ENCODE measurements around the gene FARS2.
"Not testable (repeated sequence)": the region's sequence is repeated elsewhere in the genome, so short reads cannot be mapped to it uniquely, and the experiment has no call there.

Gene FARS2

GRCh38 chr6:5786321-5786968, 525.1 kb downstream of the FARS2 start:
- Histone ChIP-seq H3K27ac (peak overlapping the region; percentile 83), H3K27me3 (no peaks in the 10 kb centered on the region), H3K4me2 (peak overlapping the region; percentile 89), H3K36me3 (no peaks in the 10 kb centered on the region), H3K4me1 (peaks cover 73% of the 10 kb centered on the region), H4K20me1 (no peaks in the 10 kb centered on the region), H3K9ac (peak overlapping the region; percentile 36; the same call in 1 of the 2 replicates), H3K9me3 (no peaks in the 10 kb centered on the region), H3K4me3 (no peak overlapping the region)
- TF ChIP-seq Cebpa-rat (IDR thresholded peaks at IDR 0.05): no peak

- no peaks in the 10 kb centered on the region for H4K20me1 ChIP-seq
- H3K27ac ChIP-seq: peak overlapping the region; percentile 83
- H3K4me1 ChIP-seq: peaks cover 67% of the 10 kb centered on the region
- no peak overlapping the region for H3K4me3 ChIP-seq
- H3K27me3 ChIP-seq: no peaks in the 10 kb centered on the region
- no peaks in the 10 kb centered on the region for H3K9me3 ChIP-seq
- TF ChIP-seq Cebpa-rat (IDR thresholded peaks at IDR 0.05): no peak
- H3K36me3 ChIP-seq: no peaks in the 10 kb centered on the region
- peak overlapping the region; percentile 89 for H3K4me2 ChIP-seq
- H3K9ac ChIP-seq: peak overlapping the region; percentile 36; the same call in 1 of the 2 replicates
Observed at GRCh38 chr6:5786969-5787720, 525.8 kb downstream of the FARS2 start.

GRCh38 chr6:5789426-5789825, 528.1 kb downstream of the FARS2 start:
- H3K9ac ChIP-seq, H3K36me3 ChIP-seq, H4K20me1 ChIP-seq, H3K4me2 ChIP-seq, H3K4me3 ChIP-seq, H3K27me3 ChIP-seq, H3K27ac ChIP-seq, H3K9me3 ChIP-seq: not testable (repeated sequence)
- H3K4me1 ChIP-seq: peaks cover 64% of the 10 kb centered on the region

GRCh38 chr6:5796555-5796954, 535.2 kb downstream of the FARS2 start:
- H3K27ac ChIP-seq, H4K20me1 ChIP-seq, H3K4me3 ChIP-seq, H3K27me3 ChIP-seq, H3K36me3 ChIP-seq, H3K4me2 ChIP-seq, H3K9ac ChIP-seq: not testable (repeated sequence)
- peaks cover 38% of the 10 kb centered on the region for H3K9me3 ChIP-seq
- H3K4me1 ChIP-seq: peaks cover 20% of the 10 kb centered on the region

GRCh38 chr6:5806406-5806805, 545.1 kb downstream of the FARS2 start:
- H3K36me3 ChIP-seq, H3K27me3 ChIP-seq, H3K4me2 ChIP-seq, H3K9ac ChIP-seq, H4K20me1 ChIP-seq, H3K27ac ChIP-seq: not testable (repeated sequence)
- H3K4me3 ChIP-seq: 0 out of 2 replicates have a peak overlapping the region, but pooled peaks have one; percentile 3
- peaks cover 29% of the 10 kb centered on the region for H3K9me3 ChIP-seq
- peaks cover 25% of the 10 kb centered on the region for H3K4me1 ChIP-seq

GRCh38 chr6:5809450-5809849, 548.1 kb downstream of the FARS2 start:
- Histone ChIP-seq H3K4me2 (no peak overlapping the region), H3K4me3 (no peak overlapping the region), H3K4me1 (peaks cover 22% of the 10 kb centered on the region; the same call in 1 of the 2 replicates), H4K20me1 (no peaks in the 10 kb centered on the region), H3K36me3 (no peaks in the 10 kb centered on the region), H3K9ac (no peak overlapping the region), H3K9me3 (peaks cover 50% of the 10 kb centered on the region), H3K27me3 (no peaks in the 10 kb centered on the region), H3K27ac (no peak overlapping the region)
- no peak for TF ChIP-seq Cebpa-rat (IDR thresholded peaks at IDR 0.05)

- no peak for TF ChIP-seq Cebpa-rat (IDR thresholded peaks at IDR 0.05)
- Histone ChIP-seq H3K27ac (no peak overlapping the region), H4K20me1 (no peaks in the 10 kb centered on the region), H3K36me3 (no peaks in the 10 kb centered on the region), H3K27me3 (no peaks in the 10 kb centered on the region), H3K4me3 (no peak overlapping the region), H3K9me3 (peaks cover 30% of the 10 kb centered on the region), H3K4me2 (no peak overlapping the region), H3K9ac (no peak overlapping the region), H3K4me1 (peaks cover 22% of the 10 kb centered on the region; the same call in 1 of the 2 replicates)
Observed at GRCh38 chr6:5811997-5812396, 550.7 kb downstream of the FARS2 start.

GRCh38 chr6:5813625-5814027, 552.3 kb downstream of the FARS2 start:
- Histone ChIP-seq H3K9me3 (peaks cover 22% of the 10 kb centered on the region), H3K4me3 (no peak overlapping the region), H3K4me1 (peaks cover 22% of the 10 kb centered on the region; the same call in 1 of the 2 replicates), H4K20me1 (no peaks in the 10 kb centered on the region), H3K27ac (no peak overlapping the region), H3K27me3 (no peaks in the 10 kb centered on the region), H3K4me2 (peak overlapping the region; percentile 24; the same call in 1 of the 2 replicates), H3K36me3 (no peaks in the 10 kb centered on the region), H3K9ac (no peak overlapping the region)
- no peak for TF ChIP-seq Cebpa-rat (IDR thresholded peaks at IDR 0.05)

GRCh38 chr6:5814116-5814515, 552.8 kb downstream of the FARS2 start:
- no peaks in the 10 kb centered on the region for H3K36me3 ChIP-seq
- no peak overlapping the region for H3K27ac ChIP-seq
- no peak overlapping the region for H3K9ac ChIP-seq

GRCh38 chr6:5814901-5815300, 553.6 kb downstream of the FARS2 start:
- H3K9me3 ChIP-seq: peaks cover 22% of the 10 kb centered on the region
- H3K4me1 ChIP-seq: peaks cover 16% of the 10 kb centered on the region; the same call in 1 of the 2 replicates
- no peak overlapping the region for H3K4me2 ChIP-seq
- H3K27ac ChIP-seq: no peak overlapping the region
- H3K9ac ChIP-seq: no peak overlapping the region
- no peaks in the 10 kb centered on the region for H3K36me3 ChIP-seq
- H3K27me3 ChIP-seq: no peaks in the 10 kb centered on the region
- H4K20me1 ChIP-seq: no peaks in the 10 kb centered on the region
- TF ChIP-seq Cebpa-rat (IDR thresholded peaks at IDR 0.05): no peak
- H3K4me3 ChIP-seq: no peak overlapping the region

More at GRCh38 chr6:5814116-5814515, 552.8 kb downstream of the FARS2 start:
- Histone ChIP-seq H3K4me3 (no peak overlapping the region), H3K4me2 (peak overlapping the region; percentile 24; the same call in 1 of the 2 replicates), H4K20me1 (no peaks in the 10 kb centered on the region), H3K9me3 (peaks cover 22% of the 10 kb centered on the region), H3K4me1 (peaks cover 22% of the 10 kb centered on the region; the same call in 1 of the 2 replicates), H3K27me3 (no peaks in the 10 kb centered on the region)
- TF ChIP-seq Cebpa-rat (IDR thresholded peaks at IDR 0.05): no peak

All from BLaER1 (cell line).